Thymus (tissue), 11 donors: Measurements from ENCODE around the gene CORO2B. TPM values are rescaled to one million over a fixed set of nuclear protein-coding genes. Genes with fewer than 3 reads are reported as not detected.

Source experiments
- DNase-seq, 9 donors: peaks; one replicate each; pipeline ENCODE4 v3.0.0-alpha.2; 2013; ENCODE audit warnings: low spot score in 9 of 9, low read depth in 6 of 9, missing footprints in 1 of 9
- H3K27ac ChIP-seq, 2 donors: one replicate each; pipeline ENCODE4 v1.5.1; 2013; ENCODE audit warnings: control low read depth in 1 of 2, low read depth in 1 of 2, low read length in 1 of 2, mild to moderate bottlenecking in 1 of 2, moderate library complexity in 1 of 2
- H3K27me3 ChIP-seq, 2 donors: one replicate each; pipeline ENCODE4 v1.5.1; 2013; ENCODE audit warnings: low read length in 1 of 2; ENCODE audit not compliant: control insufficient read depth in 2 of 2, insufficient read depth in 1 of 2
- H3K36me3 ChIP-seq, 2 donors: one replicate each; pipeline ENCODE4 v1.5.1; 2013; ENCODE audit warnings: low read length in 1 of 2, mild to moderate bottlenecking in 1 of 2, moderate library complexity in 1 of 2; ENCODE audit not compliant: control insufficient read depth in 2 of 2, insufficient read depth in 2 of 2
- H3K4me1 ChIP-seq, 2 donors: one replicate each; pipeline ENCODE4 v1.5.1; 2013; ENCODE audit warnings: low read length in 2 of 2; ENCODE audit not compliant: control insufficient read depth in 2 of 2, insufficient read depth in 2 of 2
- H3K4me3 ChIP-seq, 2 donors: one replicate each; pipeline ENCODE4 v1.5.1; 2013; ENCODE audit warnings: low read length in 2 of 2, control low read depth in 1 of 2, mild to moderate bottlenecking in 1 of 2
- H3K9me3 ChIP-seq, 2 donors: one replicate each; pipeline ENCODE4 v1.5.1; 2013; ENCODE audit warnings: low read length in 1 of 2, mild to moderate bottlenecking in 1 of 2; ENCODE audit not compliant: control insufficient read depth in 2 of 2, insufficient read depth in 1 of 2
- WGBS: extraction: QIAGEN DNeasy Blood & Tissue Kit; methylation state at CpG from one replicate; pipeline ENCODE4 v1.1.7; 2013; 5-methylcytosine and 5-hydroxymethylcytosine counted together
- polyA plus RNA-seq: library from polyadenylated mRNA; stranded (reverse); fragments of 200-250 nt; gene quantifications from one replicate; pipeline ENCODE4 v1.2.3, GENCODE V29; 2013
- total RNA-seq: library from RNA; stranded (reverse); fragments of 120-200 nt; gene quantifications from one replicate; pipeline ENCODE4 v1.2.4, GENCODE V29; 2013
- donor health status: healthy.

Gene CORO2B
- total and polyA plus RNA-seq, 2 donors = 0.57 to 1.3 TPM

DNA sequence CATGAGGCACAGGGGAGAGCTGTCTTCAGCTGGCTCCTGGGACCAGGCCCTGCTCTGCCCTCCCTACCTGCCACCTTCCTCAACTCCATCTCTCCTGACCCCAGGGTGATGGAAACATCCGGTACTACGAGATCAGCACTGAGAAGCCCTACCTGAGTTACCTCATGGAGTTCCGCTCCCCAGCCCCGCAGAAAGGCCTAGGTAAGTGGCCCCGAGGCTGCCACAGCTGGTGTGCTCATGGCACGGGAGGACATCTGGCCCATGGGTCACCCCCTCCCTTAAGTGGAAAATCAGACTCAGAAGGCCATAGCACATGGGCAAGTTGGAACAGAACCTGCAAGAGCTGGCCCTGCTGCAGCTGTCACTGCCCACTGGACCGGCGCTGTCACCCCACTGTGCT is 136.3 kb downstream of the CORO2B start:
- no peak for DNase-seq
- no peaks in the 10 kb centered on the region for H3K36me3 ChIP-seq
- no peak overlapping the region for H3K27ac ChIP-seq
- H3K4me3 ChIP-seq = no peak overlapping the region
- no peaks in the 10 kb centered on the region for H3K9me3 ChIP-seq
- H3K27me3 ChIP-seq = no peaks in the 10 kb centered on the region
- 96% methylated on average over 8 of the region's 8 CpGs for WGBS
- H3K4me1 ChIP-seq = peaks cover 0 to 8% of the 10 kb centered on the region in 2 donors

DNA sequence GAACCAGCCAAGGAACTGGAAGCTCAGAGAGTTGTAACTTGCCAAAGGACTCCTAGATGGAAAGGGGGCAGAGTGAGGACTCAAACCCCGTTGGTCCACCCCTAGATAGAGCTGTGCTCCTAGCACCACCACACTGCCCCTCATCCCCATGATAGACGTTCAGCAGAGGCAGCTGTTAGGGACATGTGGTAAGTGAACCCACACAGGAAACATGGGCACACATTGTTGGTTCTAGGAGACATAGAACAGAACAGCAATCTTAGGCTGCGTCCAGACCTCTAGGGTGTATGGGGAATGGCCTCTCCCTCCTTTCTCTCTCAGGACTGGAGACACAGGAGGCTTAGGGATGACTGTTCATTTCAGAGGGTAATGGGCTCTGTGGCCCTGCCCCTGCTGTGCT is 139.2 kb downstream of the CORO2B start:
- WGBS = 18% methylated on average over 3 of the region's 3 CpGs
- H3K9me3 ChIP-seq = no peaks in the 10 kb centered on the region
- no peak for DNase-seq
- peaks cover 0 to 8% of the 10 kb centered on the region in 2 donors for H3K4me1 ChIP-seq
- no peak overlapping the region for H3K27ac ChIP-seq
- H3K4me3 ChIP-seq = no peak overlapping the region
- no peaks in the 10 kb centered on the region for H3K27me3 ChIP-seq
- H3K36me3 ChIP-seq = no peaks in the 10 kb centered on the region

DNA sequence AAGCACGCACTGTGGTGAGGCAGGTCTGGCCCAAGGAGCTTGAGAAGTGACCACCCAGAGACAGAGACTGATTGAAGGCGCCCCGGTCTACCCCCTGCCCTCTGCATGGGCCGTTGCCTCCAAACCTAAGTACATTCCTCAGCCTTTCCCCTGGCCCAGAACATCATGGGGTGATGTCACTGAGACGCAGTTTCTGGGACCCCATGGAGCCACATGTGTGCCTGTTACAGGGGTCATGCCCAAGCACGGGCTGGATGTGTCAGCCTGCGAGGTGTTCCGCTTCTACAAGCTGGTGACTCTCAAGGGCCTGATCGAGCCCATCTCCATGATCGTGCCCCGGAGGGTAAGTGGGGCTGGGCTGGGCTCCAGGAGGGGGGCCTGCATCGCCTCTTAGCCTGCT is 139.7 kb downstream of the CORO2B start:
- no peak overlapping the region for H3K27ac ChIP-seq
- no peak for DNase-seq
- 94% methylated on average over 12 of the region's 12 CpGs for WGBS

DNA sequence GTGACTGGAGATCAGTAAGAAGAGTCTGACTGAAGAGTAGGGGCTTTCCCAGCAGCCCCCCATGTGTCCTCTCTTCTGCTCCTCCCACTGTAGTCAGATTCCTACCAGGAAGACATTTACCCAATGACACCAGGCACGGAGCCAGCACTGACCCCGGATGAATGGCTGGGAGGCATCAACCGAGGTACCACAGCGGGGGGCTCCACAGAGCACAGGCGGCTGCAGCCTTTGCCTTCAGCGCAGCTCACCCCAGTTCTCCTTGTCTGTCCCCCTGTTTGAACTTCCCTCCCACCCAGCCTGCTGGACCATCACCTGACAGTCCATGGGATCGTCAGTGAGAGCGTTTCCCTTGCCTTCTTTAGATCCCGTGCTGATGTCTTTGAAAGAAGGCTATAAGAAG is 140.3 kb downstream of the CORO2B start:
- WGBS = 96% methylated on average over 9 of the region's 9 CpGs
- H3K36me3 ChIP-seq = no peaks in the 10 kb centered on the region
- H3K4me3 ChIP-seq = no peak overlapping the region
- DNase-seq = no peak
- H3K9me3 ChIP-seq = no peaks in the 10 kb centered on the region
- H3K4me1 ChIP-seq = peaks cover 0 to 8% of the 10 kb centered on the region in 2 donors
- H3K27ac ChIP-seq = no peak overlapping the region
- no peaks in the 10 kb centered on the region for H3K27me3 ChIP-seq

More for the DNA sequence above, 139.7 kb downstream of the CORO2B start:
- Histone ChIP-seq H3K27me3 (no peaks in the 10 kb centered on the region), H3K4me3 (no peak overlapping the region), H3K36me3 (no peaks in the 10 kb centered on the region), H3K9me3 (no peaks in the 10 kb centered on the region), H3K4me1 (peaks cover 0 to 8% of the 10 kb centered on the region in 2 donors)

DNA sequence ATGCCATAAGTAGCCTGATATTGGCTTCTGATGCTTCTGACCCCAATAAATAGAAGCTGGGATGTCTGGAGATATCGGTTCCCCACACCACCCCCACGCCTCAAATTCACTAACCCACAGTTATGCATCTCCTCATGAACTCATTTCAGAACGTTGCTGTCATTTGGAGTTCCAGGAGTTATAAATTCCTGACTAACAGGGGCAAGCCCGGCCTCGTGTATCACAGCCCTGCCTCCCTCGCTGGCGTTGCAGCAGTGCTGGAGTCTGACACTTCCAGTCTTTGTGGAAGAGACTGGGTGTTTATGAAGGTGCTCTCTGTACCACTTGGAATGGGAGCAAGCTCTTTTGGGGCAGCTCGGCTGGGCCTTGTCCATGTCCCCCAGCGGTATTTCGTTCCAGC is 140.9 kb downstream of the CORO2B start:
- no peak overlapping the region for H3K27ac ChIP-seq
- H3K4me3 ChIP-seq = no peak overlapping the region
- no peaks in the 10 kb centered on the region for H3K27me3 ChIP-seq
- H3K4me1 ChIP-seq = peaks cover 0 to 8% of the 10 kb centered on the region in 2 donors
- no peaks in the 10 kb centered on the region for H3K9me3 ChIP-seq
- no peaks in the 10 kb centered on the region for H3K36me3 ChIP-seq
- WGBS = 88% methylated on average over 10 of the region's 10 CpGs
- no peak for DNase-seq

- H3K27ac ChIP-seq = no peak overlapping the region
- no peaks in the 10 kb centered on the region for H3K9me3 ChIP-seq
- H3K4me3 ChIP-seq = no peak overlapping the region
- 97% methylated on average over 5 of the region's 5 CpGs for WGBS
- no peak for DNase-seq
- peaks cover 0 to 12% of the 10 kb centered on the region in 2 donors for H3K27me3 ChIP-seq
- H3K36me3 ChIP-seq = no peaks in the 10 kb centered on the region
- peaks cover 0 to 14% of the 10 kb centered on the region in 2 donors for H3K4me1 ChIP-seq
These were observed 143.1 kb downstream of the CORO2B start for GRCh38 chr15:68721886-68722285.

DNA sequence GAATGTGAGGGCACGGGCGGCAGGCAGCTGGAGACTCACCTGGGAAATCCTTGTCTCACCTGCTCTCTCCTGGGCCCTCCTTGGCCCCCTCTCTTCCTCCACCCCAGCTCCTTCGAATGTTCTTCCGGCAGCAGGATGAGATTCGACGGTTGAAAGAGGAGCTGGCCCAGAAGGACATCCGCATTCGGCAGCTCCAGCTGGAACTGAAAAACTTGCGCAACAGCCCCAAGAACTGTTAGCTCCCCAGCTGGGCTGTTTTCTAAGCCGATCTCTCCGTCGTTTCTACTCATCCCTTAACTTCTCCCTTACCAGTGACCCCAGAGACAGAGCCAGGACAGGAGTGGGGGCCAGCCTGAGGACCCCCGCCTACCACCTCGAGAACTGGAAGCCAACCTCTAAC is 146.9 kb downstream of the CORO2B start:
- H3K4me3 ChIP-seq = no peak overlapping the region
- WGBS = 57% methylated on average over 14 of the region's 14 CpGs
- DNase-seq = peak in 1 of 9 donors; percentile 16
- H3K4me1 ChIP-seq = peaks cover 0 to 6% of the 10 kb centered on the region in 2 donors
- H3K9me3 ChIP-seq = no peaks in the 10 kb centered on the region
- no peaks in the 10 kb centered on the region for H3K36me3 ChIP-seq
- peaks cover 0 to 12% of the 10 kb centered on the region in 2 donors for H3K27me3 ChIP-seq
- H3K27ac ChIP-seq = peak overlapping the region in 1 of 2 donors; percentile 40

DNA sequence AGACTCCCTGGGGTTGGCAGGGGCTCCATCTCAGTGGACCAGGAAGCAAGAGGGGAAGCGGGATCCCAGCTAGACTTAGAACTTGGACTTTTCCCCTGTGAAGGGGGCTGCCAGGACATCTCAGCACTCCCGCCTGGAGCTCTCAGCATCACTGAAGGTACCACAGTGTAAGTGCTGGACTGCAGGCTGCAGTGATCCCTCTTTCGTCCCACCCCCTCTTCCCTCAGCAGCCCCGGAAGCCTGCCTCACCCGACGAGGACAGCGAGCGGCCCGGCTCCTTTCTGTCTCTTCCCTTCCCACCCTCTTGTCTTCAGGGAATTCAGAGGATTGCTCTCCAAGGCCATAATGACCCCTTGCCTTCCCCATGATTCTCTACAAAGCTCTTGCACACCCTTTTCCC is 147.5 kb downstream of the CORO2B start:
- Histone ChIP-seq H3K9me3 (no peaks in the 10 kb centered on the region), H3K4me3 (no peak overlapping the region), H3K4me1 (peaks cover 0 to 6% of the 10 kb centered on the region in 2 donors), H3K36me3 (no peaks in the 10 kb centered on the region), H3K27me3 (peaks cover 0 to 12% of the 10 kb centered on the region in 2 donors), H3K27ac (no peak overlapping the region)
- no peak for DNase-seq
- 96% methylated on average over 9 of the region's 9 CpGs for WGBS

GRCh38 chr15:68729789-68730411 is 151.1 kb downstream of the CORO2B start:
- no peak for DNase-seq
- Histone ChIP-seq H3K36me3 (no peaks in the 10 kb centered on the region), H3K27ac (no peak overlapping the region), H3K4me3 (no peak overlapping the region), H3K4me1 (peaks cover 0 to 6% of the 10 kb centered on the region in 2 donors), H3K9me3 (no peaks in the 10 kb centered on the region), H3K27me3 (peaks cover 0 to 12% of the 10 kb centered on the region in 2 donors)
- 83% methylated on average over 8 of the region's 8 CpGs for WGBS
